ENCODE measurements around the gene MGAT3.

DNA sequence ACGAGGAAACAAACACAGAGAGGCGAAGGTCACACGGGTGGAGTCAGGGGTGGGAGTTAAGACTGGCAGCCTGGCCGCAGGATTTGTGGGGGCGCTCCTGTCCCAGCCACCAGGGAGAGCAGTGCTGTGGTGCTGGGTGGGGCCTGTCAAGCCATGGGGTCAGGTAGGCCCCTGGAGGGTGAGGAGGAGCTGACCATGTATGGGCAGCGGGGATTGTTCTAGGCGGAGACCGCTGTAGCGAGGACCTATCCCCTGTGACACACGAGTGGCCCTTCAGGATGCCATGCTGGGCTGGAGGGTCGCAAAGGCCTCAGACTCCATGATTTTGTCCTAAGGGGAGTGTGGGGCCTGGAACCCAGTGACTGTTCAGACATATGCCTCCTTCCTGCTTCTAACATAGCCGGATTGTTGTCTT is 77.3 kb downstream of the MGAT3 start:
- TF ChIP-seq, protein P1, sequence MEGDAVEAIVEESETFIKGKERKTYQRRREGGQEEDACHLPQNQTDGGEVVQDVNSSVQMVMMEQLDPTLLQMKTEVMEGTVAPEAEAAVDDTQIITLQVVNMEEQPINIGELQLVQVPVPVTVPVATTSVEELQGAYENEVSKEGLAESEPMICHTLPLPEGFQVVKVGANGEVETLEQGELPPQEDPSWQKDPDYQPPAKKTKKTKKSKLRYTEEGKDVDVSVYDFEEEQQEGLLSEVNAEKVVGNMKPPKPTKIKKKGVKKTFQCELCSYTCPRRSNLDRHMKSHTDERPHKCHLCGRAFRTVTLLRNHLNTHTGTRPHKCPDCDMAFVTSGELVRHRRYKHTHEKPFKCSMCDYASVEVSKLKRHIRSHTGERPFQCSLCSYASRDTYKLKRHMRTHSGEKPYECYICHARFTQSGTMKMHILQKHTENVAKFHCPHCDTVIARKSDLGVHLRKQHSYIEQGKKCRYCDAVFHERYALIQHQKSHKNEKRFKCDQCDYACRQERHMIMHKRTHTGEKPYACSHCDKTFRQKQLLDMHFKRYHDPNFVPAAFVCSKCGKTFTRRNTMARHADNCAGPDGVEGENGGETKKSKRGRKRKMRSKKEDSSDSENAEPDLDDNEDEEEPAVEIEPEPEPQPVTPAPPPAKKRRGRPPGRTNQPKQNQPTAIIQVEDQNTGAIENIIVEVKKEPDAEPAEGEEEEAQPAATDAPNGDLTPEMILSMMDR (IDR thresholded peaks at IDR 0.05; ENCODE audit: insufficient read depth, low read length, poor library complexity, severe bottlenecking), result no peak
- no peak for TF ChIP-seq EZH2phosphoT487 (conservative IDR thresholded peaks at IDR 0.05; ENCODE audit: low read length)

Data from SU-DHL-6 (cell line).